CD4-positive, alpha-beta T cell treated with Interleukin-6 for 4 hours (primary cell): ENCODE data around the gene ATP5F1E.
"Not testable (repeated sequence)": the region's sequence is repeated elsewhere in the genome, so short reads cannot be mapped to it uniquely, and the experiment has no call there.

Source experiments
- DNase-seq: peaks from one replicate; pipeline ENCODE4 v3.0.0-alpha.2; 2020; ENCODE audit warnings: mixed read lengths

The ATP5F1E gene

DNA sequence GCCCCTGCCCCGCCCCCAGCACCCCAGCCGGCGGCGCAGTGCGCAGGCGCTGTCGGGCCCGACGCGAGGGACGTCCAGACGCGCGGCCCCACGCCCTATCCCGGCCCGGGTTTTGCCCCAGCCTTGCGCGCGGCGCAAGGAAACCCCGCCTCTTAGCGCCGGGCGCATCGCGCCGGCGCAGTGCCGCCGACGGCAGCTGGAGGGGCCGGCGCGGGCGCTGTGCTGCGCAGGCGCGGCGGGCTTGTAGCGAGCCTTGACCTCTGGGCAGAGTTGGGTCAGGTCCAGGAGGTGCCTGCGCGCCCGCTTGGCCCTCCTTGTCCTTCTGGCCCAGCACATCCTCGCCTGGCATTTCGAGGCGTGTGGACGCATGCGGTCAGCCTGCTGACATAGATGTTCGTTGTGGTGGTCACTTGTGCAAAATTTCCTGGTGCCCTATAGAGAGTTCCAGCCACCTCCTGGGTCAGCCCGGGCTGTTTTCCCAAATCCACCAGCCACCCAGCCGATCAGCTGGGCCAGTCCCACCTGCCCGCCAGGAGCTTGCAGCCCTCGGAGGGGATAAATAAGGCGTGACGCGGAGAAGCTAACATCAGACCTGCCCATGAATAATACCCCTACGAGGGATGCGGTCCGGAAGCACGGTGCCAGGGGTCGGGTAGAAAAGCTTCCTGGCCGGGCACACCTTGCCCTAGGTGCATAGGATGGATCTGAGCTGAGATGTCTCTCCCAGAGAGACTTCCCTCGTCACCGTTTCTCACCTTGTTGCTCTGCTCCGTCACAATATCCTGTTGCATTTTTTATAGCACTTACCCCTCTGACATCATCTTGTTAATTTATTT lies 10.9 kb upstream of the ATP5F1E start:
- peak; percentile 96 for DNase-seq

DNA sequence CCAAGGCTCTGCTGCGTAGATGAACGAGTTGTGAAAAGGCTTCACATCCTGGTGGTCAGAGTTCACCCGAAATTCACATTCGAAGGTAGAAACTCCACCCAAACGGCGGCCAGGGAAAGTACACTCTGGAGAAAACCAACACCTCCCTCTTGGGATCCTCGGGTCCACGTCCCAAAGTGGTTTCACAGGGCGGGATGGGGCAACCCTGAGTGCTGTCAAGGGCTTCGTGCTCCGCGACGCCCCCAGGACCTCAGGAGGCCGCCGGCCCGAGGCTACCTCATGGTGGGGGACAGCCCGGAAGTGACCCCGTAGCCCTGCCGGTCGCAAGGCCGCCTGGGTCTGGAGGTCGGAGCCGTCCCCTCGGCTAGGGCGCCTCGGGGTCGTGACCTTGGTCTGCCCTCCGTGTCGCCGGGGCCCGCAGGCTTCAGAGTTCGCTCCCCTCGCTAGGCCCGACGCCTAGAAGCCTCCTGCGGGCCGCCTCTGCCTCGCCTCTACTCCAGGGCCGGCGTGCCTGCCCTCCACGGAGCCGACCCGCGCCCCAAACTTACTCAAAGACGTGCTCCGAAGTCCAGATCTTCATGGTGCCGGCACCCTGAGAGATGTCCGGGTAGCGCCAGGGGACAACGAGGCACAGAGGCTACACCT lies 10.1 kb upstream of the ATP5F1E start, which contains the start of gene PRELID3B:
PRELID3B (minus strand) TSS at position 636 of the 645 bp plus-strand sequence; CDS start at position 580, 56 bp downstream.
- DNase-seq = no peak

DNA sequence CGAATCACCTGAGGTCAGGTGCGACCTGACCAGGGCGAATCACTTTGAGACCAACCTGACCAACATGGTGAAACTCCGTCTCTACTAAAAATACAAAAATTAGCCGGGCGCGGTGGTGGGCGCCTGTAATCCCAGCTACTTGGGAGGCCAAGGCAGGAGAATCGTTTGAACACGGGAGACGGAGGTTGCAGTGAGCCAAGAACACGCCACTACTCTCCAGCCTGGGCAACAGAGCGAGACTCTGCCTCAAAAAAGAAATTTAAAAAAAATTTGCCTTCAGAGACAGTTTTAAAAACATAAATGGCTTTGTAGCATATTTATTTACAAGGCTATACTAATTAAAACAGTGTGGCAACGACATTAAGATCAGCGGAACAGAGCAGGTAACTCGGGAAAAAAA lies 9.4 kb upstream of the ATP5F1E start:
- not testable (repeated sequence) for DNase-seq

GRCh38 chr20:59040667-59041066 lies 8.5 kb upstream of the ATP5F1E start:
- no peak for DNase-seq

DNA sequence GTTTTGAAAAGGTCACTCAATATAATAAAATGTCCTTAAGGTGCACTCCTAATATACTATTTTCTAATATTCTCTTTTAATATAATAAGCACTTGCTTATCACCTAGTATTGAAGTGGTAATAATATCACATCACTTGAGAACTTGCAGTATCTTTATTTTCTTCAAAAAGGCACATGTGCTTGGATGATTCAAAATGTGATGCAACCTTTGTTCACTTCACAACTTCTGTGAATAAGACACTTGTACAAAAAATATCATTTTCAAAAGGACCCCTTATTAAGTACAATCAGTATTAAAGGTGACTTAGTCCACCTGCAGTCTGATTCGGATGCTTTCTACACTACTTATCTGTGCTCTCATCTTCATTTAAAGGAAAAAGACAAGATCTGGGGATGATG lies 7.1 kb upstream of the ATP5F1E start:
- no peak for DNase-seq

- DNase-seq = no peak
These were observed 5.3 kb upstream of the ATP5F1E start for GRCh38 chr20:59037386-59037785.

DNA sequence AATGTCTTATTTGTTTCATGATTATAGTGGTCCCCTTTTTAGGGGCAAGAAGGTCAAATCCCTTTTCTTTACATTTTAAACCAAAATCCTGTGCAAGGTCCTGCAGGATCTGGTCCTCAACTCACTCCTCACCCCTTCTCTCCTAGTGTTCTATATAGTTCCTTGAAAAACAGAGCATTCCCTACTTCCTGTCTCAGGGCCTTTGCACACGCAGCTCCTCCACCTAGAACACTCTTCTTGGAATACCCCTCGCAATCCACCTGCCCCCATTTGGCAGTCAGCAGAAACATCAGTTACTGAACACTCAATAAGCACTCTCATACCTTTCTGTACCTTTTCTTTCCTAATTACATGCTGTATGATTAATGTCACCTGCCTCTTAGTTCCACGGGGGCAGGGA lies 3.2 kb upstream of the ATP5F1E start:
- DNase-seq = no peak

DNA sequence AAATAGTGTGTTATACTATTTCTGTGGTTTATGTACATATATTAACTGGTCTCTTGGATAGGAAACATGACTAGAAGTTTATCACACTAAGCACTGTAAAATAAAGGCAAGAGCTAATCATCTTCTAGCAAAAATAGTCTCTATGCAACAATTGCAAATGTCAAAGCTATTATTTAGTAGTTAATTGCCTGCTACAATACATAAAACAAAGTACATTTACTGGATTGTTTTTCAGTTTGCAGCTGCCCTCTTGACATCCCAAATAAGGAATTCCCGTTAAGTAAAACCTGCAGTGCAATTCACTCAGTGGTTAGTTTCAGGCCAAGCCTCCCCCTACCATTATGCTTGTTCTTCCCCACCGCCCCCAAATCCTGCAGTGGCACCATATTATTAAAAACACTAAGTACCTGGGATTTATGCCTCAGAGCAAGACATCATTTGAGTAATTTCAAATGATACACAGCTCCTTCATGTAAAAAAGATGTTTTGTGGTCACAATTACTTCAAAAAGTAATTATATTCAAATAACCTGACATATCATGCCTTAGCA lies 1.6 kb upstream of the ATP5F1E start:
- no peak for DNase-seq

DNA sequence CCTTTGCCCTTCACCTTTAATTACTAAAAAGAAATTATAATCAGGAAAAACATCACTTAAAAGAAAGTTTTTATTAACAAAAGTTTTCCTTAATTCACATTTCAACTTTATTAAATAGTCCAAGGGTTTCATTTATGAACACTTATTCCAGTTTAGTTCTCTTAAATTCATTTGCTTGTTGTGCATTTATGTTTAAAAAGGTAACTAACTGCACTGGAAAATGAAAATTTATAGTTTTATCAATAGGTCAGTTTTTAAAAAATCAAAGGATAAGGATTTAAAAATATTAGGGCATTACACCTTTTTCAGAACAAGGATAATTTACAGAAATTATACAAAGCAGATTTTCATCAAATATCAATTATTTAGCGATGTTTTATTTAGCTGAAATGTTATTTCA lies 958 bp upstream of the ATP5F1E start:
- DNase-seq = no peak

- DNase-seq = no peak
These were observed 551 bp upstream of the ATP5F1E start for GRCh38 chr20:59032713-59033059.

DNA sequence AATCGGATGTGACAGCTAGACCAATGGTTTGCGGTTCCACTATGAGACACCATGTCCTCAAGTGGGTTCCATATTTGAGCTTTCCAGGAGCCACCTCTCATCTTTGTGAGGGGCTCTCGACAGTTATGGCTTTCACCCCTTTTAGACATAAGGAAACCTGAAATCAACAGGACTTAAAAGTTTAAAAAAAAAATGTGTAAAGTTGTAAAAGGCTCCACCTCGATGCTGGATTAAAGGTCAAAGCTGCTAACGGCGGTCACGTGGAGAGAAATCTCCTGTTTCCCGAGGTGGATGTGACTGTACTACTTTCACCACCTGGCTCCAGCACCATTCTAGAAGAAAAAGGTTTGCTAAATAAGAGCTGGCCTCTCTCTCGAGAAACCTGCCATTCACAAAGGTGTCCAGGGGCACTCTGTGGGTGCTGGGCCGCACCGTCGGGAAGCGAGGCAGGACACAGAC lies 542 bp downstream of the ATP5F1E start:
- peak; percentile 9 for DNase-seq

DNA sequence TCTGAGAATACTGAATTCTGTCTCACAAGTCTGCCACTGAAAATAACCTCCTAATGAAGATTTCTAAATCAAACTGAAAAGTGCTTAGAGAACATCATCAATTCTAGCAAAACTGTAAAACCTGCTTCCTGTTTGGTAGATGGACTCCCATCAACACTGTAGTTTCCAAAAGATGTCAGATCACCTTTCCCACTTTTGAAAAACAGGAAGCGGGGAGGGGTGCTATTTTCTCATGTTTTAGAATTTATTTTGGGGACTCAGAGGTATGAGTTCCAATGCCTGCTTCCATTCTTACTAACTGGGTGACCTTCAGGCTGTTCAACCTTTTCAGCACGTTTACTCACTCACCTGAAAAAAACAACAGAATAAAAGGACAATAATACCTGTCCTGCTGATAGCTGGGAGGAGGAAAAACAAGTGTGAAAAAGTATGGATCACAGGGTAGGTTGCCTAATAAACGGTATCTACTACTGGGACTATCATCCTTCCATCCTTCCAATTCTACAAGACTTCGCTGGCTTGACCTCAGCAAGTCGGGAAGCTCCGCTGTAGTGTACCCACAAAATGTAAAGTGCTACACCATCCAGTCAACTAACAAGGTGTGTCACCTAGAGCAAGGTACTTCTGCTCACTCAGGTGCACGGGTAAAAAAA lies 1.1 kb downstream of the ATP5F1E start:
- DNase-seq = no peak

DNA sequence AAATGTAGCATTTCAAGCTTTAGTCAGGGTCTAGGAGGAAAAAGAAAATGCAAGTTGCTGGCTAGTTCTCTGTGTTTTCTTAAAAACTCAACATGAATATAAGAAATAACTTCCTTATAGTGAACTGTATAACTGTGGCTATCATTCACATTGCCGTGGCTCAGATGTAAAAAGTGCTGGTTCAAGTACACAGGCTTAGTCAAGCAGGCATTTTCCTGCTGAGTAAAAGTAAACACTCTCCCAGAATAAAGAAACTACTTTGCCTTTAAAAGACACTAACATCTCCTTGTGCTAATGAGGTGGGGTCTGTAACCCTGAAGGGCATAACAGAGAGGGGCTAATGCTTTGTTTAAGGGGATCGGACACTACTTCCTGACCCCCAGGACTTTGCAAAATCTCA lies 3.3 kb downstream of the ATP5F1E start:
- DNase-seq = no peak

DNA sequence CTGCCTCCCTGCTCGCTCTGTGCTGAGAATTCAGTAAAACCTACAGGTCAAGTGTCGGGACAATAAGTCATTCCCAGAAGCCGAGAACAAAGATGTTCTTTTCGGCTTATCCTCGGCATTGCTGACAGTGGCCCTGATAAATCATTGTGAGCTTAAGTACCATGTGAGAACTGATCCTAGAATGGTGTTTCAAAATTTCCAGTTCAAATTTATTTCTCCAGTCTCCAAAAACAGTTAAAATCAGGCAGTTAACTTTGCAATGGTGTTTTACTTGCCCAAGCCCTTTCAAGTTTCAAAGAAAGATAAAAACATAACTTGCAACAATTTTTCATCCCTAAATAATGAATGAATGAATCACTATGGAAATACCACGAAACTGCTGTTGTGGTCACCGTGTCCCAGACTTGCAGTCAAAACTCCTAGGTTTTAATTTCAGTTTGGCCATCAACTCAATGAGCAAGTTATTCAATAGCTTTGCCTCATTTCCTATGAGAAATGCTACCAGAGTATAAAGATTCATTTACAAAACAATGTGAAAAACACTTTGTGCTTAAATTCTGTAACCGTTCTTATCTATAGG lies 4.3 kb downstream of the ATP5F1E start:
- DNase-seq = no peak

DNA sequence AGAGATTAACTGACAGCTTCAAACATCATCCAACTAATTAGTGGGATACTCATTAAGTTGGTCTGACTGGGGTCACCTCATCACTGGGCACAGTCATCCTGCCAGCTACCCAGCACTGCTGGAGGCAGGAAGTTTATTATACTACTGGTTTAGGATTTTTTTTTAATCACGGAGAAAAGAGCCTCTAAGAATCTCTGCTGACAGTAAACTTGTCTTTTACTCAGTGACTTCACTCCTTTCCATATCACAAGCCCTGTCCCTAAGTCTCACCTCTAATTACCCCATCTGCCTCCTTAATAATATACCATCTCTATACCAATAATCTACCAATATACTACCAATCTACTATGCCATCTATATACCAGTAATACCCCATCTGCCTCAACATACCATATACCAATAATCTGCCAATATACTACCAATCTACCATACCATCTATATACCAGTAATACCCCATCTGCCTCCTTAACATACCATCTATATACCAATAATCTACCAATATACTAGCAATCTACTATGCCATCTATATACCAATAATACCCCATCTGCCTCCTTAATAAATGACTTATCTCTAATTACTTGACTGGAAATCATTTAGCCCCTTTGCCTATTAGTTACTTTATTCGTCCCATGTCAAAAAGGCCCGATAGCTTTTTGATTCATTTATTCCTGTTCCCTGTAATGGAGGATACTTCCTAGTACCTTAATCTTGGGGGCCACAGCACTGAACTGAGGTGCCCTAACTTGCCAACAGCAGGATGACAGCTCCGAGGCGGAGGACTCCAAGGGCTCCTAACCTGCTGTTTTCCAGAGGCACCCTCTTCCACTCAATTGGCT lies 5.0 kb downstream of the ATP5F1E start:
- DNase-seq = no peak

DNA sequence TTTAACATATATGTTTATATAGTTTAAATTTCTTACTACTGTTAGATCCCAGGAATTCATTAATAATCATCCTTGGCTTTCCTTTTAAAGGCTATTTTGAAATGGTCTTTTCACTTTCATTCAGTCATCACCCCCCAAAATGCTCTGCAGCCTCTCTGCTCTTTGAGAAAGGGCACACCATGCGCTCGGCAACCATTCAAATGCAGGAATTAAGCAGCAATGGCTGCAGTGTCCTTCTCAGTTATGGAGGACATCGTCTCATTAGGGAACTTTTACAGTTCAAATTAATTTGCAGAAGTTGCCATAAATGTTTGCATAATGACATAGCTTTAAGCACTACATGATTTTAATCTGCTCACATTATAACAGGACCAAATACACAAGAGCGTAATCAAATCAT lies 6.6 kb downstream of the ATP5F1E start:
- no peak for DNase-seq

GRCh38 chr20:59025086-59025485 lies 7.0 kb downstream of the ATP5F1E start:
- DNase-seq = no peak

GRCh38 chr20:59024111-59024530 lies 8.0 kb downstream of the ATP5F1E start:
- no peak for DNase-seq

DNA sequence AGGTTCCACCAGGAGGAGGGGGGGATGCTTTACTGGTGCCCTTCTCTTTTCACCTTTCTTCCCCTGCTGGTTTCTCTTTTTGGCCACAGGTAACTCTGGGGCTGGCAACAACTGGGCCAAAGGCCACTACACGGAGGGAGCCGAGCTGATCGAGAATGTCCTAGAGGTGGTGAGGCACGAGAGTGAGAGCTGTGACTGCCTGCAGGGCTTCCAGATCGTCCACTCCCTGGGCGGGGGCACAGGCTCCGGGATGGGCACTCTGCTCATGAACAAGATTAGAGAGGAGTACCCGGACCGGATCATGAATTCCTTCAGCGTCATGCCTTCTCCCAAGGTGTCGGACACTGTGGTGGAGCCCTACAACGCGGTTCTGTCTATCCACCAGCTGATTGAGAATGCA lies 8.5 kb downstream of the ATP5F1E start:
- no peak for DNase-seq

GRCh38 chr20:59022754-59023153 lies 9.4 kb downstream of the ATP5F1E start:
- DNase-seq = no peak

DNA sequence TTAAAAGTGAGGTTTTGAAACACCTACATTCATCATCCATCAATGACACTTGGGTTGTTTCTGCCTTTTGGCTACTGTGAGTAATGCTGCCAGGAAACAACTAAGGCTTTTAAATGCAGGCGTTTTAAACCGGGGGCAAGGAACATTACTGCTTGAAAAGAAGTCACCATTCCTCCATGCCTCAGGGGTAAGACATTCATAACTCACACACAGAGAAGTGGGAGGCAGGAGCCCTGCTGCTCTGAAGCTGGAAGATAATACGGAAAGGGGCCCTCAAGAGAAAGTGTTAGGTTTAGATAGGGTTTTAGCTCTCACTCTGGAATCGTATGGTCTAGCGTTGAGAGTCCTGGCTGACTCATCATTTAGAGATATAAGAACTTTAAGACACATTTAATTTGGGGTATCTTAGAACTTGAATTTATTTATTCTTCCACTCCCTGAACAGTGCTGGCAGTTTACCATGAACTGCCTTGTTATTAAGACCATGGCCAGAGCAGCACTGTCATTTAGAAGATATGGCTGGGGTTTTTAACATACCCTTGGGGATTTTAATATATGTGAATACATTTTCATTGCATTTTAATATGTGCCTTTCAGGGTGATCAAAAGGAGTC lies 11.1 kb downstream of the ATP5F1E start:
- DNase-seq = no peak

- no peak for DNase-seq
These were observed 12.9 kb downstream of the ATP5F1E start, which contains the start of gene TUBB1 for GRCh38 chr20:59019217-59019616. TSS of gene TUBB1 (plus strand) at chr20:59019429. CDS start at chr20:59019523, 94 bp downstream.
